Keratinocyte (primary cell): Measurements from ENCODE around the gene TLK1. TPM values are rescaled to one million over a fixed set of nuclear protein-coding genes. Genes with fewer than 3 reads are reported as not detected.

Source experiments
- DNase-seq: peaks from one replicate; pipeline ENCODE4 v3.0.0-alpha.2; 2011; ENCODE audit warnings: low read depth, missing footprints, low spot score
- FAIRE-seq: peaks from 2 replicates; lab custom pipeline; 2011; peaks lifted over from hg19 to GRCh38; lab: Jason Lieb, UNC
- H2AFZ ChIP-seq: 2 replicates; pipeline ENCODE4 v1.6.0; 2012; ENCODE audit warnings: low read length, control low read depth, inconsistent platforms; ENCODE audit not compliant: control insufficient read depth
- H3K27ac ChIP-seq: 2 replicates; pipeline ENCODE4 v1.5.1; 2011; ENCODE audit warnings: low read length; ENCODE audit not compliant: control insufficient read depth, insufficient read depth
- H3K27me3 ChIP-seq: 3 replicates; pipeline ENCODE4 v1.6.0; 2011; ENCODE audit warnings: low read length; ENCODE audit not compliant: control insufficient read depth, insufficient read depth; ENCODE audit errors: extremely low read depth
- H3K36me3 ChIP-seq, 2 experiments: 2 replicates in 1 of 2; 3 replicates in 1 of 2; pipeline ENCODE4 v1.5.1; 2011; ENCODE audit warnings: low read length in 2 of 2, mild to moderate bottlenecking in 1 of 2; ENCODE audit not compliant: control insufficient read depth in 2 of 2, insufficient read depth in 2 of 2; ENCODE audit errors: extremely low read depth in 1 of 2
- H3K4me1 ChIP-seq: 3 replicates; pipeline ENCODE4 v1.5.1; 2011; ENCODE audit warnings: low read length; ENCODE audit not compliant: control insufficient read depth, insufficient read depth; ENCODE audit errors: extremely low read depth
- H3K4me2 ChIP-seq: 3 replicates; pipeline ENCODE4 v1.6.0; 2011; ENCODE audit warnings: low read depth, low read length; ENCODE audit not compliant: control insufficient read depth, insufficient read depth; ENCODE audit errors: extremely low read depth
- H3K4me3 ChIP-seq, 3 experiments: fragments of 200-600 bp in 1 of 3; sonication (generic) in 1 of 3; 2 replicates in 2 of 3; 3 replicates in 1 of 3; pipeline ENCODE4 v1.5.1; 2011 to 2016; ENCODE audit warnings: low read length in 3 of 3, mild to moderate bottlenecking in 3 of 3, control low read depth in 2 of 3, inconsistent platforms in 1 of 3, low read depth in 1 of 3, mixed read lengths in 1 of 3, mixed run types in 1 of 3, moderate library complexity in 1 of 3; ENCODE audit not compliant: control insufficient read depth in 2 of 3, insufficient read depth in 2 of 3; ENCODE audit errors: extremely low read depth in 1 of 3
- H3K79me2 ChIP-seq: 2 replicates; pipeline ENCODE4 v1.6.0; 2012; ENCODE audit warnings: low read length; ENCODE audit not compliant: control insufficient read depth, insufficient read depth
- H3K9ac ChIP-seq: 3 replicates; pipeline ENCODE4 v1.6.0; 2011; ENCODE audit warnings: low read length; ENCODE audit not compliant: control insufficient read depth, insufficient read depth; ENCODE audit errors: extremely low read depth
- H3K9me1 ChIP-seq: 3 replicates; pipeline ENCODE4 v1.6.0; 2011; ENCODE audit warnings: low read length; ENCODE audit not compliant: control insufficient read depth, insufficient read depth; ENCODE audit errors: extremely low read depth
- H3K9me3 ChIP-seq: 2 replicates; pipeline ENCODE4 v1.5.1; 2012; ENCODE audit warnings: low read depth, low read length; ENCODE audit not compliant: control insufficient read depth
- H4K20me1 ChIP-seq: 3 replicates; pipeline ENCODE4 v1.6.0; 2011; ENCODE audit warnings: low read length; ENCODE audit not compliant: control insufficient read depth, insufficient read depth; ENCODE audit errors: extremely low read depth
- CTCF ChIP-seq, 3 experiments: IDR thresholded peaks in 1 of 3; conservative IDR thresholded peaks in 1 of 3; optimal IDR thresholded peaks in 1 of 3; 2 replicates in 2 of 3; 3 replicates in 1 of 3; pipeline versions ENCODE3 to v1.5.1; 2011; ENCODE audit warnings: low read length in 3 of 3, mild to moderate bottlenecking in 3 of 3, moderate library complexity in 2 of 3, control low read depth in 1 of 3, inconsistent platforms in 1 of 3; ENCODE audit not compliant: insufficient read depth in 2 of 3; ENCODE audit errors: extremely low read depth in 1 of 3
- EZH2 ChIP-seq: IDR thresholded peaks from one replicate; pipeline ENCODE4 v1.6.1; 2012; ENCODE audit warnings: inconsistent platforms, mild to moderate bottlenecking, low read length, moderate library complexity
- dilution Hi-C: fragments of 300-500 bp; cut with MboI; formaldehyde crosslinking; loops from one replicate; pipeline ENCODE4 v1.7.0; 2020; ENCODE audit warnings: low sequenced_read_pairs; ENCODE audit not compliant: extremely low pct_ligation_motif_present
- polyA plus RNA-seq, 5 experiments: library from polyadenylated mRNA; depleted of rRNA in 3 of 5; stranded (reverse) in 3 of 5; stranded (forward) in 1 of 5; unstranded in 1 of 5; fragments of >200 nt; gene quantifications; 1 replicate in 1 of 5; 2 replicates in 3 of 5; 3 replicates in 1 of 5; pipeline versions ENCODE4 v1.2.1 to v1.2.3, GENCODE V29; 2011 to 2012; ENCODE audit warnings: missing spikeins in 2 of 5, low read depth in 1 of 5, low replicate concordance in 1 of 5

Gene TLK1
- polyA plus RNA-seq, 1 donor (not counting 4 experiments of a cell fraction or from before 2014, with no cell fraction given) = 14.7 TPM

GRCh38 chr2:171173087-171173486, 12.4 kb upstream of the TLK1 start:
- dilution Hi-C loops = no loop called here
- H3K9me3 ChIP-seq = no peaks in the 10 kb centered on the region
- no peak overlapping the region for H3K9ac ChIP-seq
- TF ChIP-seq CTCF (optimal IDR thresholded peaks at IDR 0.05 in 1 of 3, IDR thresholded peaks at IDR 0.05 in 1 of 3, conservative IDR thresholded peaks at IDR 0.05 in 1 of 3; ENCODE audit: extremely low read depth in 1 of 3, insufficient read depth in 2 of 3, low read length in 3 of 3) (no peak), EZH2 (no peak)
- H3K4me2 ChIP-seq = no peak overlapping the region
- no peaks in the 10 kb centered on the region for H3K27me3 ChIP-seq
- FAIRE-seq (no peak), DNase-seq (no peak)
- no peak overlapping the region for H2AFZ ChIP-seq
- H3K4me3 ChIP-seq = no peak overlapping the region
- peaks cover 14% of the 10 kb centered on the region for H3K4me1 ChIP-seq
- H3K79me2 ChIP-seq = no peaks in the 10 kb centered on the region
- H3K36me3 ChIP-seq = no peaks in the 10 kb centered on the region
- H3K27ac ChIP-seq = no peak overlapping the region
- no peaks in the 10 kb centered on the region for H4K20me1 ChIP-seq
- H3K9me1 ChIP-seq = no peaks in the 10 kb centered on the region

- DNase-seq = no peak
- Histone ChIP-seq H4K20me1 (no peaks in the 10 kb centered on the region), H2AFZ (no peak overlapping the region), H3K27ac (no peak overlapping the region), H3K9me3 (no peaks in the 10 kb centered on the region), H3K79me2 (no peaks in the 10 kb centered on the region), H3K36me3 (no peaks in the 10 kb centered on the region), H3K4me1 (peaks cover 14% of the 10 kb centered on the region), H3K4me2 (no peak overlapping the region), H3K9me1 (no peaks in the 10 kb centered on the region), H3K9ac (no peak overlapping the region), H3K4me3 (no peak overlapping the region), H3K27me3 (no peaks in the 10 kb centered on the region)
- FAIRE-seq = no peak
- dilution Hi-C loops = no loop called here
- TF ChIP-seq EZH2 (no peak), CTCF (optimal IDR thresholded peaks at IDR 0.05 in 1 of 3, IDR thresholded peaks at IDR 0.05 in 1 of 3, conservative IDR thresholded peaks at IDR 0.05 in 1 of 3; ENCODE audit: extremely low read depth in 1 of 3, insufficient read depth in 2 of 3, low read length in 3 of 3) (no peak)
Measured at GRCh38 chr2:171171808-171172207, 11.1 kb upstream of the TLK1 start.
